ENCODE results near the gene VAPB. TPM values are rescaled to one million over a fixed set of nuclear protein-coding genes. Genes with fewer than 3 reads are reported as not detected.
"Not testable (repeated sequence)": the region's sequence is repeated elsewhere in the genome, so short reads cannot be mapped to it uniquely, and the experiment has no call there.

Gene VAPB
- total RNA-seq (2014; rRNA removed; shearing (Covaris generic)) = 26.7 and 27.8 TPM in 2 replicates
- polyA plus RNA-seq (2015; cell fraction: cytosol; rRNA removed) = 54.7 and 65.4 TPM in 2 replicates
- 26.0 and 34.2 TPM in 2 replicates for polyA plus RNA-seq (2015; cell fraction: nucleus; rRNA removed)

GRCh38 chr20:58388882-58389323 lies at the start of gene VAPB:
TSS of gene VAPB (plus strand) at chr20:58389229. CDS start at chr20:58389460, 231 bp downstream.
- peak; percentile 96 for DNase-seq (ENCODE audit: low read depth, low spot score)
- in situ Hi-C loops (cut with HindIII; ENCODE audit: low pct_unique_long_range_greater_than_20kb, low sequenced_read_pairs) = no loop called here

DNA sequence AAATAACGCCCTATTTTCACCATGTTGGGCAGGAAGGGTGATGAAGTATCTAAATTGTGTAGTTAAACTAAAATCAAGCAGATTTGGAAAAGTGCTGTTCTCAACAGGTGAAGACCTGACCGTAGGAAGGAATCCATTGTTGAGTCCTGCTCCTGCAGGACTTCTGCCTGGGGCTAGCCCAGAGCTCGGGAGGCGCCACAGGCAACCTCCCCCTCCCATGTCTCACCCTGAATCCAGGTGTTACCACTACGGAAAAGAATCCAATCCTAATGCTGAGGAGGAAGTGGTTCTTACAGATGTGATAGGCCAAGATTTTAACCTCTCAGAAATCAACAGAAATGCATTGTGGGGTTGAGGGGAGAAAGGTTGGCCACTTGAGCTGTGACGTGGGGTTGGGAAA lies 49.3 kb upstream of the VAPB start:
- in situ Hi-C loops (cut with HindIII; ENCODE audit: low pct_unique_long_range_greater_than_20kb, low sequenced_read_pairs) = no loop called here
- no peak for DNase-seq (ENCODE audit: low read depth, low spot score)

DNA sequence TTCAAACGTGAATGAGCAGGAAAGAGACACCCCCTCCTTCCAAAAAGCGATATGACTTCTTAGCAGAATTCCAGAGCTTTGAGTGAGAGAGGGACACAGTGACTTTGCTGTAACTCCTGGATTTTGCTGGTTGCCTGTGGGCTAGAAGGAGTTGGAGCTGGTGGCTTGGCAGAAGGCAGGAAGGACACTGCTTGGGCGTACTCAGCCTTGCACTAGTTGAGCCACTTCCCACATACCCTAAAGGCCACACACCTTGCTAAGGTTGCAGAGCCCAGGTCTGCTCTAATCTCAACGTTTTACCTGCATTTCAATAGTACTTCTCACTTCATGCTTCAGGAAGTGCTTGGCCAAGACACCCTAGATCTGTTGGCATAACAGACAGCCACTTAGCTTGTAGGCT lies 48.9 kb upstream of the VAPB start:
- in situ Hi-C loops (cut with HindIII; ENCODE audit: low pct_unique_long_range_greater_than_20kb, low sequenced_read_pairs) = no loop called here
- no peak for DNase-seq (ENCODE audit: low read depth, low spot score)

GRCh38 chr20:58340853-58341252 lies 48.2 kb upstream of the VAPB start:
- in situ Hi-C loops (cut with HindIII; ENCODE audit: low pct_unique_long_range_greater_than_20kb, low sequenced_read_pairs) = no loop called here
- no peak for DNase-seq (ENCODE audit: low read depth, low spot score)

DNA sequence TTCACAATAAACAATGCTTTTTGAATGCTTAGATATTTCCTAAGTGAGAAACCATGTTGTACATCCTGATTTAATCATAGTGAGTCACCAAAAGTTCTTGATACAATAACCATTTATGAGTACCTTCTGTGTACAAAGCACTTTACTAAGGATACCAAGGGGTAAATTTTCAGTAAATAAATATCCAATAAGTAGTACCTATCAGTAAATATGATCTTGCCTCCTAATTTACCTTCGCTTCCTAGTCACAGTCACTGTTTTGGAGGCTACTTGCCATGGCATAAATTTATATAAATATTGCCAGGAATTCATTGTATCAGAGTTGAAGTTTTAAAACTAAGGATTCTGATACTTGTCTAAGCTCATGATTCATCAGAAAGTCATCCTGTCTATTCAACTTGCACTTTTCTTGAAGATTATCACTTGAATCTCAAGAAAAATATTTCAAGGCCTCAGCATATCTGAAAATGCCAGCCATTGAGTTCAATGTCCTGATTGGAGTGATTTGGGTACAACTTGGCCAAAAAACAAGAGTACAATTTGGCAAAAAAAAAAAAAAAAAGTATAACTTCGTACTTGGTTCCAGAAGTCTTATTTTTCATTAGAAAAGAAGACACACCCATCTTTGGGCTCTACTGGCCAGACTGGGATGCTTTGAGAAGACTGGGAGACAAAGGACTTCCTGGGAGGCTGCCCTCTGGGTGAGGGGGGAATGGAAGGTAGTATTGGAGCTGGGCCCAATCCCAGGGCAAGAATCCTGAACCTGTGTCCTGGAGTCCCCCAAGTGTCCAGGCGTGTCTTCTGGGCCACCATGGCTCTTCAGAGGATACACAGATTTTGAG lies 46.7 kb upstream of the VAPB start:
- DNase-seq (ENCODE audit: low read depth, low spot score) = no peak

GRCh38 chr20:58344741-58345140 lies 44.3 kb upstream of the VAPB start:
- DNase-seq (ENCODE audit: low read depth, low spot score) = no peak
- in situ Hi-C loops (cut with HindIII; ENCODE audit: low pct_unique_long_range_greater_than_20kb, low sequenced_read_pairs) = no loop called here

More for the DNA sequence above, 46.7 kb upstream of the VAPB start:
- in situ Hi-C loops (cut with HindIII; ENCODE audit: low pct_unique_long_range_greater_than_20kb, low sequenced_read_pairs) = no loop called here

DNA sequence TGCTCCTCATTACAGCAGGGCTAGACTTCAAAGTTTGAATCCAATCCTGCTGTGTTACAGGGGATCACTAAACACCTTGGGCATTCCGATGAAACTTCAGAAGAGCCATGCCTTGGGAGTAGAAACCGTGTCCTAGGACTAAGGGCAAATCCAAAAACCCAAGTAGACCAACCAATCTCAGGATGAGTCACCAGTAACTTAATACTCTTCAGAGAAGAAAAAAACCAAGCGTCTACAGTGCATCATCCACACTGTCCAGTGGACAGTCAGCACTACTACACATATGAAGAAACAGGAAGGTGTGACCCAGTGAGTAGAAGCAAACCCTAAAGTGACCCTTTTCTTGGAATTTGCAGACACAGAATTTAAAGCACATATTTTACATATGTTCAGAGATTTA lies 39.5 kb upstream of the VAPB start:
- DNase-seq (ENCODE audit: low read depth, low spot score) = no peak
- in situ Hi-C loops (cut with HindIII; ENCODE audit: low pct_unique_long_range_greater_than_20kb, low sequenced_read_pairs) = no loop called here

GRCh38 chr20:58352468-58352867 lies 36.6 kb upstream of the VAPB start:
- in situ Hi-C loops (cut with HindIII; ENCODE audit: low pct_unique_long_range_greater_than_20kb, low sequenced_read_pairs) = no loop called here
- no peak for DNase-seq (ENCODE audit: low read depth, low spot score)

DNA sequence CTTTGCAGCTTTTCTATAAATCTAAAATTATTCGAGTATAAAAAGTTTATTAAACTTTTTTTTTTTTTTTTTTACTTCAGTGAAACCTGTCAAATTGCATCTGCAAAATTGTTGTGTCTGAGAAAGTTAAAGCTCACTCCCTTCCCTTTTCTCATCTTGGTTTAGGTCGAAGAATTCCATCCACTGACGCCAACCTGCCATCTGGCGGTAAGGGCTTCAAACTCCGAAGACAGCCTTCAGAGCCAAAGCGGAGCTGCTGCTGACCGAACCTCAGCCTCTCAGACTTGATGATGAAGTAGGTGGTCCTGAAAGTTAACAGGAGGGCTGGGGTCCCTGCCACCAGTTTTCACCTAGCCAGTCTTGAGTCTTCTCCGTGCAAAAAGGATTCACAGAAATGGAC lies 29.6 kb upstream of the VAPB start:
- in situ Hi-C loops (cut with HindIII; ENCODE audit: low pct_unique_long_range_greater_than_20kb, low sequenced_read_pairs) = no loop called here
- DNase-seq (ENCODE audit: low read depth, low spot score) = peak; percentile 10

- in situ Hi-C loops (cut with HindIII; ENCODE audit: low pct_unique_long_range_greater_than_20kb, low sequenced_read_pairs) = no loop called here
- no peak for DNase-seq (ENCODE audit: low read depth, low spot score)
Measured at GRCh38 chr20:58360936-58361335, 28.1 kb upstream of the VAPB start.

DNA sequence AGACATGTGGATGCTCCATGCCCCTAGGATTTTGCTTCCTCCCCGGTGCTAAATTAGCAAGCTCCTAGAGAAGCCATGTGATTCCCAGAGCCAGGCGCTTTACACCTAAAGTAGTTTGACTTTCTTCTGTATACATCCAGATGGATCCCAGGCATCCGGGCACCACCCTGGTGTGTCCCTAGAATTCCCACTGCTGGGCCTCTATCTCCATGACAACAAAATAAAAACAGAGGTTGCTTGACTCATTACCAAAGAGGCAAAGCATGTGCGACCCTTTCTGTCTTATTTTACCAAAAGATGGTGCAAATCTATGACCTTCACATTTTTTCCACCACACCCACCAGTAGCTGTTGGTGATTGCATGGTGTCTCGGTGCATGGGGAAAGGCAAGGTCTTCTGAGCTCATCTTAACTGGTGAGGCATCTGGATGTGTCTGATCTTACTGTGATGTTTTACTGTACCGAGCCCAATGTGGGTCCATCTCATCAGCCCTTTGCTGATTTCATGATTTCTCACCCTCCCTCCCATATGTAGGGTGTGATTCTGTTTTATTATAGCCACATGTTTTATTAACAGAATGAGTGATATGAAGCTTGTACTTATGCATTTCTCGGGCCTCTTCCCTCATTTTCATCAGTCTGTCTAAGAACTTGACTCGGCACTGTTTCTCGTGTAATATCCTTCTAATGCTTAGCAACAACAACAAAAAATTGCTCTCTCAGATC lies 27.4 kb upstream of the VAPB start:
- in situ Hi-C loops (cut with HindIII; ENCODE audit: low pct_unique_long_range_greater_than_20kb, low sequenced_read_pairs) = no loop called here
- DNase-seq (ENCODE audit: low read depth, low spot score) = no peak

GRCh38 chr20:58362206-58362516 lies 26.9 kb upstream of the VAPB start:
- in situ Hi-C loops (cut with HindIII; ENCODE audit: low pct_unique_long_range_greater_than_20kb, low sequenced_read_pairs) = no loop called here
- DNase-seq (ENCODE audit: low read depth, low spot score) = no peak

GRCh38 chr20:58362970-58363369 lies 26.1 kb upstream of the VAPB start:
- in situ Hi-C loops (cut with HindIII; ENCODE audit: low pct_unique_long_range_greater_than_20kb, low sequenced_read_pairs) = no loop called here
- no peak for DNase-seq (ENCODE audit: low read depth, low spot score)

GRCh38 chr20:58366866-58367265 lies 22.2 kb upstream of the VAPB start:
- no peak for DNase-seq (ENCODE audit: low read depth, low spot score)
- in situ Hi-C loops (cut with HindIII; ENCODE audit: low pct_unique_long_range_greater_than_20kb, low sequenced_read_pairs) = no loop called here

GRCh38 chr20:58372806-58373205 lies 16.2 kb upstream of the VAPB start:
- no peak for DNase-seq (ENCODE audit: low read depth, low spot score)
- in situ Hi-C loops (cut with HindIII; ENCODE audit: low pct_unique_long_range_greater_than_20kb, low sequenced_read_pairs) = no loop called here

GRCh38 chr20:58373296-58373695 lies 15.7 kb upstream of the VAPB start:
- DNase-seq (ENCODE audit: low read depth, low spot score); in situ Hi-C loops (cut with HindIII; ENCODE audit: low pct_unique_long_range_greater_than_20kb, low sequenced_read_pairs): not testable (repeated sequence)

GRCh38 chr20:58374027-58374850 lies 14.8 kb upstream of the VAPB start:
- in situ Hi-C loops (cut with HindIII; ENCODE audit: low pct_unique_long_range_greater_than_20kb, low sequenced_read_pairs) = no loop called here
- DNase-seq (ENCODE audit: low read depth, low spot score) = no peak

Measured in SK-MEL-5 (cell line).